Activated CD8-positive, alpha-beta memory T cell treated with anti-CD3 and anti-CD28 coated beads for 1 hour (primary cell): ENCODE results near the gene PRKCG.

ENCODE experiments used
- DNase-seq, 2 donors: peaks; one replicate each; pipeline ENCODE4 v3.0.0-alpha.2; 2020; ENCODE audit warnings: low read depth in 1 of 2; ENCODE audit errors: extremely low read depth in 1 of 2

Gene PRKCG

DNA sequence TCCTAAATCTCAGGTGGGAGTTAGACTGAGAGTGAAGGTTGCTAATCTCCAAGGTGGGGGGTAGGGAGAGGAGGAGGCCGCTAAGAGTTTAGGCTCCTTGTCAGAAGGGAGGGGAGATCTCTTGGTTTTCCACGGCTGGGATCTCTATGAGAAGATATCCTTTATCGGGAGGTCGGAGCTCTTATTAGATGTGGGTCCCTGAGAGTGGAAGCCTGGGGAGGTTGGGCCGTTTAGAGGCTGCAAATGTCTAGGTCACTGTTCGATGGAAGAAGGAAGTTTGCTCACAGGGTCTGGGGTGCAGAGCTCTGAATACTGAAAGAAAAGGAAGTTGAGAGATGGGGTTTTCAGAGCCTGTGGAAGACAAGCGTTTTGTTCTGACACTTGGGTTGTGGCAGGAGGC lies 10.5 kb upstream of the PRKCG start:
- no peak for DNase-seq

GRCh38 chr19:53872762-53873161 lies 9.2 kb upstream of the PRKCG start:
- no peak for DNase-seq

- no peak for DNase-seq
These were observed 8.0 kb upstream of the PRKCG start for GRCh38 chr19:53873773-53874605.

DNA sequence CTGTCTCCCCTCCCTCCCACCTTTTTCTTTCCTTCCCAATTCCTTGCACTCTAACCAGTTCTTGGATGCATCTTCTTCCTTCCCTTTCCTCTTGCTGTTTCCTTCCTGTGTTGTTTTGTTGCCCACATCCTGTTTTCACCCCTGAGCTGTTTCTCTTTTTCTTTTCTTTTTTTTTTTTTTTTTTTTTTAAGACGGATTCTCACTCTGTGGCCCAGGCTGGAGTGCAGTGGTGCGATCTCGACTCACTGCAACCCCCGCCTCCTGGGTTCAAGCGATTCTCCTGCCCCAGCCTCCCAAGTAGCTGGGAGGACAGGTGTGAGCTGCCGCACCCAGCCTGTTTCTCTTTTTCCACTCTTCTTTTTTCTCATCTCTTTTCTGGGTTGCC lies 7.4 kb upstream of the PRKCG start:
- no peak for DNase-seq

GRCh38 chr19:53875602-53876325 lies 6.2 kb upstream of the PRKCG start:
- no peak for DNase-seq

DNA sequence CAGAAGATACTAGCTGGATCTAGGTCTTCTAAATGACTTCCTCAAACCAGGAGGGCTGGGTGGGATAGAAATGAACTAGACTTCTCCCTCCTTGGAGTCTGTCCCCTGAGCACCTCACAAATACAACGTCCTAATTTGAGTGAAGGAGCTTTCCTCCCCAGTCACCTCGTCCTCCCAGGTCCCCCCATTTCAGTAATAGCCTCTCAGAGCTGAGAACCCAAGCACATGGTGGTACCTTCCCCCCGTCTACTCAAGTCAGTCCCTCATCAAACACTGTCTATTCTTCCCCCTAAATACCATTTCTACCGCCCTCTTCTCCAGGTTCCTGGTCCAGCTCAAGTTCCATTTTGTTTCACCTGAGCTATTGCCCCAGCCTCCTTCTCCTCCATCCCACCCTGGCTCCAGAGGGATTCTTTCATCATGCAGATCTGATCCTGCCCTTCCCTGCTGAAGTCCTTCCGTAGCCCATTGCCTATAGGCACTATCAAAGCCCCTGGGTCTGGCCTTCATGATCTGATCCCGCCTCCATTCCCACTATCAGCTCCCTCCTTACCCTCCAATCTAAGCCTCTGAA lies 5.3 kb upstream of the PRKCG start:
- no peak for DNase-seq

- no peak for DNase-seq
These were observed 4.6 kb upstream of the PRKCG start for GRCh38 chr19:53877361-53877766.

DNA sequence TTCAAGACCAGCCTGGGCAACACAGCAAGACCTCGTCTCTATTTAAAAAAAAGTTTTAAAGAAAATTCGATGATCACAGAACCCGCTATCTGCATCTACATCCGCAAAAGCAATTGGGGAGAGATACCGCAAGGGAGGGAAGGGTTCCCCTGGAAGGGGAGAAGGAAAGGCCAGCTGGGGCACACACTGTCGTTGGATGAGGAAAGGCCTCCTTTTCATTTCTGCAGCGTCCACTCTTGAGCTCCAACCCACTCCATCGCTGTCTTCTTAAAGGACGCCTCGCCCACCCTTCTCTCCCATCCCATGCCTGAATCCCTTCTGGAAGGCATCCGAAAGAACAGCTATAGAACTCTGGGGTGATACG lies 3.2 kb upstream of the PRKCG start:
- DNase-seq: no peak

GRCh38 chr19:53879140-53880081 lies 2.6 kb upstream of the PRKCG start:
- DNase-seq: peak in 1 of 2 donors; percentile 72

GRCh38 chr19:53880711-53881481 lies 1.1 kb upstream of the PRKCG start:
- DNase-seq: no peak

GRCh38 chr19:53882391-53883050 lies 524 bp downstream of the PRKCG start:
- no peak for DNase-seq

- no peak for DNase-seq
These were observed 1.2 kb downstream of the PRKCG start for GRCh38 chr19:53883231-53883661.

DNA sequence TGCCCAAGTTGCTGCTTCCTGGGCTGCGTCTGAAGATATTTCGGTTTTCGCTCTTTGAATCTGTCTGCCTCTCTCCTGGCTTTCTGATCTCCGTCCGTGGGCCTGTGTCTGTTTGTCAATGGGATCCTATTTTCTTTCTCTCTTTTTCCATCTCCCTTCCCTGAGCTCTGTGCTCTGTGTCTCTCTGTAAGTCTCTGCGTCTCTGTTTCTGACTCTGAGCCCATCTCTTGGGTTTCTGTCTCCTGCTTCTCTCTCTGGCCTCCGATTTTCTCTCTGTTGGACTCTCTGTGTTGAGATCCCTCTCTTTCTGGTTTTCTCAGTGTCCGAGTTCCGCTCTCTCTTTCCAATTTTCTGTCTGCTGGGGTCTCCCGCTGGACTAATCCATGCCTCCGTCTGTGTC lies 1.7 kb downstream of the PRKCG start:
- no peak for DNase-seq

DNA sequence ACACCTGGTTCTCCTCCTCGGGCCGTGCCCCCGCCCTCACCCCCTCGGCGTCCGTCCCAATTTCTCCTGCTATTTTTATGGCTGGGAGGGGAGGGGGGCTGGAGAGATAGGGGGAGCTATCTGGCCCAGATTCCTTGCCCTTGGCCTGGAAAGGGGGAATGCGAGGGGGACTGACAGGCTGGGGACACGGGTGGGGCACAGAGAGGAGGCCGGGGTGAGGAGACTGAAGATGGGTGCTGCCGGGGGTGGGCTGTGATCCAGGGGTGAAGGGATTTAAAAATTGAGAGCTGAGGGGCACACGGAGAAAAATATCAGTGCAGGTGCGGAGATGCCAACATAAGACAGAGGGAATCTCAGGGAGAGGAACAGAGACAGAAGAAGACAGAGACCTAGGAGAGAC lies 2.3 kb downstream of the PRKCG start:
- DNase-seq: no peak

DNA sequence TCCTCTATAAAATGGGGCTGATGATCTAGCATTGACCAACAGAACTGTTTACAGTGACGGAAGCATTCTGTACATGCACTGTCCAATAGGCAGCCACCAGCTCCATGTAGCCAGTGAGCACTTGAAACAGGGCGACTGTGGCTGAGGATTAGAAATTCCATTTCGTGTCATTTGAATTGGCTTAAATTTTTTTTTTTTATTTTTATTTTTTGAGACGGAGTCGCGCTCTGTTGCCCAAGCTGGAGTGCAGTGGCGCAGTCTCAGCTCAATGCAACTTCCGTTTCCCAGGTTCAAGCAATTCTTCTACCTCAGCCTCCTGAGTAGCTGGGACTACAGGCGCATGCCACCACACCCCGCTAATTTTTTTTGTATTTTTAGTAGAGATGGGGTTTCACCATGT lies 3.0 kb downstream of the PRKCG start:
- no peak for DNase-seq

- no peak for DNase-seq
These were observed 10.4 kb downstream of the PRKCG start for GRCh38 chr19:53892301-53892980.

- DNase-seq: no peak
These were observed 11.0 kb downstream of the PRKCG start for GRCh38 chr19:53892981-53893325.

- DNase-seq: no peak
These were observed 12.7 kb downstream of the PRKCG start for GRCh38 chr19:53894707-53895106.

- no peak for DNase-seq
These were observed 14.7 kb downstream of the PRKCG start for GRCh38 chr19:53896682-53897081.
